Activated CD4-positive, alpha-beta T cell treated with anti-CD3 and anti-CD28 coated beads, Interleukin-2, amount 50 U/mL, for 1 hour (primary cell): ENCODE data around the gene DENND5B.
"Not testable (repeated sequence)": the region's sequence is repeated elsewhere in the genome, so short reads cannot be mapped to it uniquely, and the experiment has no call there.

Experiments
- DNase-seq: peaks from one replicate; pipeline ENCODE4 v3.0.0-alpha.2; 2020

The DENND5B gene

DNA sequence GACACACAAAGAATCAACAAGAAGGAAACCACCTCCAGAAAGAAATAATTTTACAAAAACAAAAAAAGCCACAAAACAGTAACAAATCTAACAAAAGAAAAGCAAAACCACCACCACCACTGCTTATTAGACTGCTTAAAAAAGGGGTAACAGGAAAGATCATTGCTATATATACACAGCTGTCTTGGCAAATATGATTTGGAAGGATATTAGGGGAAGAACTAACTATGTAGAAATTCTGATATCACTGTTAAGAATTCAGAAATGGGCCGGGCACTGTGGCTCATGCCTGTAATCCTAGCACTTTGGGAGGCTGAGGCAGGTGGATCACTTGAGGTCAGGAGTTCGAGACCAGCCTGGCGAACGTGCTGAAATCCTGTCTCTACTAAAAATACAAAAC lies 92.5 kb downstream of the DENND5B start:
- no peak for DNase-seq

- DNase-seq = no peak
Observed at GRCh38 chr12:31496257-31496656, 94.7 kb downstream of the DENND5B start.

- DNase-seq = no peak
Observed at GRCh38 chr12:31494455-31494854, 96.5 kb downstream of the DENND5B start.

- no peak for DNase-seq
Observed at GRCh38 chr12:31492599-31493196, 98.2 kb downstream of the DENND5B start.

- DNase-seq = no peak
Observed at GRCh38 chr12:31491841-31492598, 98.9 kb downstream of the DENND5B start.

DNA sequence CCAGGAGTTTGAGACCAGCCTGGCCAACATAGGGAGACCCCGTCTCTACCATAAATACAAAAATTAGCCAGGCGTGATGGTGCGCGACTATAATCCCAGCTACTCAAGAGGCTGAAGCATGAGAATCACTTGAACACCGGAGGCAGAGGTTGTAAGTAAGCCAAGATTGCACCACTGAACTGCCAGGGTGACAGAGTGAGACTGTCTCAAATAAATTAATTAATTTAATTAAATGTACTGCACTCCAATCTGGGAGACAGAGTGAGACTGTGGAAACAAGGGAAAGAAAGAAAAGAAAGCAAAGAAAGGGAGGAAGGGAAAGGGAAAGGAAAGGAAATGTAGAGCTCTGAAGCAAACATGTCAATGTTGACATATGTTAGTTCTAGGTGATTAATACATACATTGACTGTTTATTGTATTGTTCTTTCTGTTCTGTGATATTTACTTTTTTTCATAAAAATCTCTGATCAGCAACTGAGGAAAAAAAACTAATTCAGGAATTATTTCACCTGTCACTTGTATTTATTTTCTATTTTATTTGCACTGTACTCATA lies 99.6 kb downstream of the DENND5B start:
- no peak for DNase-seq

- DNase-seq = no peak
Observed at GRCh38 chr12:31488737-31489338, 102.1 kb downstream of the DENND5B start.

- no peak for DNase-seq
Observed at GRCh38 chr12:31485571-31485970, 105.4 kb downstream of the DENND5B start.

DNA sequence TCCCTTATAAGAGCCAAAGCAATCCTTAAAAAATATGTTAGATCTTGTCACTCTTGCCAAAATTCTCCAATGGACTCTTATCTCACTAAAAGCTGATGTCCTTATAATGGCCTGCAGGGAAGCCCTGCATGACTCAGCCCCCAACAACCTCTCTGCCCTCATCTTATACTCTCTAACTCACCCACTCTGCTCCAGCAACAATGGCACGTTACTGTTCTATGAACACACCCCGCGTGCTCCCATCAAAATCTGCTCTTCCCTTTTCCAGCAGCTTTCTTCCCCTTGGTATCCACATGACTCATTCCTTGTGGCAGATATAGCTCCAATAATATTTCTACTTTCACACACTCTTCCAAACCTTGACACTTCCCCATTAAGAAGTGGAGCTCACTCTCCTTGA lies 108.1 kb downstream of the DENND5B start:
- DNase-seq = no peak

- DNase-seq = no peak
Observed at GRCh38 chr12:31481415-31481814, 109.5 kb downstream of the DENND5B start.

DNA sequence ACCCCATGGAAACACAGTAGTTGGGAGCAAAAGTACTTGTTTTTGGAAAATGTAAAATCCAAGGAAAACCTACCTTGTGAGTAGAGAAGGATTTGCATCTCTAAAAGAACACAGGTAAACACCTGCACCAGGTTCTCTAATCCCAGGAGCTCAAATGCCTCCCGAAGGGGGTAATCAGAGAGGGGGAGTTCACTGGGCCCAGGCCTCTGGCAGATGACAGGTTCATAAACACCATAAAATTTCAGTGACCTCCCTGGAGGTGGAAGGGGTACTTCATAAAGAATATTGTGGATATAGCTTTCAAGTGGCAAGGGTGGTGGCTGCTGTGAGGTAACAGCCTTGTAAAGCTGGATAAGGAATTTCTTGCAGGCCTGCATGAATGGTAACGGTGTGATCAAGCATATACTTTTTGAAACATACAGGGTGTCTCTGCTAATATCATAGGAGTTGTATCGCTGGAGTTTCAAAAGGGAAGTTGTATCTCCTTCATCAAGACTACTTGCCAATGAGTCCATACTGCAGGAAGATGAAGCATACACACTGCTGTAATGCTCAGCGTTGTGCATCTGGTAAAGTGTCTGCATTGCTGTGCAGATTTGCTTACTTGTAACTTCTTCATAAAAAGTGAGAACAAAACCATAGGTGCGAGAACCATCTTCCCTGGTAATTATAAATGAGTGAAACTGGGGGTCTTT lies 111.3 kb downstream of the DENND5B start:
- no peak for DNase-seq

GRCh38 chr12:31478898-31479297 lies 112.0 kb downstream of the DENND5B start:
- DNase-seq = no peak

- DNase-seq = no peak
Observed at GRCh38 chr12:31478425-31478824, 112.5 kb downstream of the DENND5B start.

DNA sequence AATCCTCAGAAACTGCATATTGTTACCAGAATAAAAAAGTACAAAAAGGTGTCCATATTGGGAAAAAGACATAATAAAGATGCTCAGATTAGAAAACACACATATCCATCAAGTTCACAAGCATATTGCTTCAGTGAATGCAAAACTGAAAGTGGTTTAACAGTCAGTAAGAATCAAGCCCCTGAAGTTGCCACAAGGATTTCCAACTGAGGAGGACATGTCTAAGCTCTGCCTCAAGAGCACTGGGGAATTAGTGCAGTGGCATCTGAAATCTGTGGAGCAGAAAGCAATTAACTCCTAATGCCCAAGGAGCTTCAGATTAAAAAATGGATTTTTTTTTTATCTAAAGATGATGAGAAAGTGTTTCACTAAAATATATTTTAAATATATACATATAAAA lies 113.2 kb downstream of the DENND5B start:
- no peak for DNase-seq

DNA sequence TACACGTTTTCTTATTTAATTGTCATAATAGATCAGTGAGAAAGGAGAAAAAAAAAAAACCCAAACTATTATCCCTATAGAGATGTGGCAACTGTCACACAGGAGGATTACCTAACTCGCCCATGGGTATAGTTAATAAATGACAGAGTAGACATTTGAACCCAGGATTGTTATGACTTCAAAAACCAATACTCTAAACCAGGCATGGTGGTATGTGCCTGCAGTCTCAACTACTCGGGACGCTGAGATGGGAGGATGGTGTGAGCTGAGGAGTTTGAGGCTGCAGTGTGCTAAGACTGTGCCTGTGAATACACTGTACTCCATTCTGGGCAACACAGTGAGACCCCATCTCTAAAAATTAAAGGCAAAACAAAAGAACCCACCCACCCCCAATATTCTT lies 114.5 kb downstream of the DENND5B start:
- DNase-seq = no peak

- DNase-seq = not testable (repeated sequence)
Observed at GRCh38 chr12:31475610-31476009, 115.3 kb downstream of the DENND5B start.

GRCh38 chr12:31474751-31475150 lies 116.2 kb downstream of the DENND5B start:
- DNase-seq = no peak

GRCh38 chr12:31471823-31472222 lies 119.1 kb downstream of the DENND5B start:
- no peak for DNase-seq

DNA sequence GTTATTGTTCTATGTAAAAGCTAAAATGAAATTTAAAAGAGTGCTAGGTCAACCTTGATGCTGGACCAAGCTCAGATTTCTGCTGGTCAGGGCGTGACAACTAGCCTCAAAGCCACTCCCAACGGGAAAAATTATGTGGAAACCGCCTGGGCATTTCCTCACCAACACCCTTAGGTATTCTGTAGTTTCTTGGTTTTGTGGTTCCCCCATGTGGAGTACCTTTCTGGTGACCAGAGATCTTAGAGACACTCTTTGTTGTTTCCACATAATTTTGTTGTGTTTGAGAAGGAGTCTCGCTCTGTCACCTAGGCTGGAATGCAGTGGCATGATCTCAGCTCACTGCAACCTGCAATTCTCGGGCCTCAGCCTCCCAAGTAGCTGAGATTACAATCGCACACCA lies 119.9 kb downstream of the DENND5B start:
- DNase-seq = no peak

DNA sequence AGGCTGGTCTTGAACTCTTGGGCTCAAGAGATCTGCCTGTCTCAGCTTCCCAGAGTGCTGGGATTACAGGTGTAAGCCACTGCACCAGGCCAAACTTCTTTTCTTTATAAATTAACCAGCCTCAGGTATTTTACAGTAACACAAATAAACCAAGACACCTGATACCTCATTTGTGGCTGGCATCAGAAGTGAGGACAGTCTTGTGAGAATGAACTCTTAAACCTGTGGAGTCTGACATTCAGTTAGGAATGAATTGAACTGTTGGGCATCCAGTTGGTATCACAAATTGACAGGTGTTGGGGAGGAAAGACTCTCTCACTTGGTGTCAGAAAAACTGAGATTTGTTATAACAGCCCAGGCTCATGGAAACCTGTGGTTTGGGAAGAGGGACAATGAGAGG lies 120.5 kb downstream of the DENND5B start:
- no peak for DNase-seq

DNA sequence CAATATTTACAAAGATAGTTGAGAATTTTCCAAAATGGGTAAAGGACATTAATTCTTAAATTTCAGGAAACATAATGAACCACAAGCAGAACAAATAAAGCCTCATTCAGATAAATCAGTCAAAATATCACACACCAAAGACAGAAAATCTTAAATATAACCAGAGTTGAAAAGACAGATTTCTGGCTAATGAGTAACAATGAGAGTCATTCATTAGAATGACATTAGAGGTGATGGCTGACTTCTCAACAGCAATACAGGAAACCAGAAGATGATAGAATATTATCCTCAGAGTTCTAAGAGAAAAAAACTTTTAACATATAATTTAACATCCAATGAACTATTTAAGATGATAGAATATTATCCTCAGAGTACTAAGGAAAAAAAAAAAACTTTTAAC lies 124.2 kb downstream of the DENND5B start:
- DNase-seq = no peak

GRCh38 chr12:31465002-31465401 lies 125.9 kb downstream of the DENND5B start:
- DNase-seq = no peak

DNA sequence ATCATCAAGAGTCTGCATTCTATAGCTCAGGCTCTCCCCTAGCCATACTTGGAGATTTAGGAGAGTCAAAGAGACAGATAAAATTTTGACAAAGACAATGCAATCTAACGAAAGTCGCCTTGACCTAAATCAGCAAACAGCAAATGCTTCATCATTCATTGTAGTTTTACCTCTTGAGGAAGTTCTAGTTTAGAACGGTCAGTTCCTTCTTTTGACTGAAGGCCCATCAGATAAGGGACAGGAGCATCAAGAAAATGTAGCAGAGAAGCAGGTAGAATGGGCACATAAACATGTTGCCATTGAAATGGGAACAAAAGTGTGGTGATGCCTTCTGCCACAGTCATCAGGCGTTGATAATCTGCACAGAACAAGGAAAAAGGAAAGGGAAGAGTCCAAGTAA lies 130.9 kb downstream of the DENND5B start:
- no peak for DNase-seq

DNA sequence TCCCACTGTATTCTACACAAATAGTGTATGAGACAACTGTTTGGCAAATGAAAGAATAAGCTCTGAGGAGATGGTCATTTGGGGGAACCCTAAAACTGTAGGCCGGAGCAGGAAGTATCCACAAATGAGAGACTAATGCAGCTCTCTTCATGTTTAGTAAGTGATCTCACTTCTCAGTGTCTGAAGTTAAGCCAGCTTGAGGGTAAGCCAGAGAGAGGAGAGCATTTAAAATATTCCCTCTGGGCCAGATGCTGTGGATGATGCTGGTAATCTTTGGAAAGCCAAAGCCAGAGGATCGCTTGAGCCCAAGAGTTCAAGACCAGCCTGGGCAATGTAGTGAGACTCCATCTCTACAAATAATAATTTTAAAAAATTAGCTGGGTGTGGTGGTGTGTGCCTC lies 134.4 kb downstream of the DENND5B start:
- DNase-seq = no peak
